ENCODE results near the gene MCTP2.
A peak's percentile ranks its signal among the peaks of the same experiment; 100 is the strongest.

The MCTP2 gene, protein sequence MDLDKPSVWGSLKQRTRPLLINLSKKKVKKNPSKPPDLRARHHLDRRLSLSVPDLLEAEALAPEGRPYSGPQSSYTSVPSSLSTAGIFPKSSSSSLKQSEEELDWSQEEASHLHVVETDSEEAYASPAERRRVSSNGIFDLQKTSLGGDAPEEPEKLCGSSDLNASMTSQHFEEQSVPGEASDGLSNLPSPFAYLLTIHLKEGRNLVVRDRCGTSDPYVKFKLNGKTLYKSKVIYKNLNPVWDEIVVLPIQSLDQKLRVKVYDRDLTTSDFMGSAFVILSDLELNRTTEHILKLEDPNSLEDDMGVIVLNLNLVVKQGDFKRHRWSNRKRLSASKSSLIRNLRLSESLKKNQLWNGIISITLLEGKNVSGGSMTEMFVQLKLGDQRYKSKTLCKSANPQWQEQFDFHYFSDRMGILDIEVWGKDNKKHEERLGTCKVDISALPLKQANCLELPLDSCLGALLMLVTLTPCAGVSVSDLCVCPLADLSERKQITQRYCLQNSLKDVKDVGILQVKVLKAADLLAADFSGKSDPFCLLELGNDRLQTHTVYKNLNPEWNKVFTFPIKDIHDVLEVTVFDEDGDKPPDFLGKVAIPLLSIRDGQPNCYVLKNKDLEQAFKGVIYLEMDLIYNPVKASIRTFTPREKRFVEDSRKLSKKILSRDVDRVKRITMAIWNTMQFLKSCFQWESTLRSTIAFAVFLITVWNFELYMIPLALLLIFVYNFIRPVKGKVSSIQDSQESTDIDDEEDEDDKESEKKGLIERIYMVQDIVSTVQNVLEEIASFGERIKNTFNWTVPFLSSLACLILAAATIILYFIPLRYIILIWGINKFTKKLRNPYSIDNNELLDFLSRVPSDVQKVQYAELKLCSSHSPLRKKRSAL

DNA sequence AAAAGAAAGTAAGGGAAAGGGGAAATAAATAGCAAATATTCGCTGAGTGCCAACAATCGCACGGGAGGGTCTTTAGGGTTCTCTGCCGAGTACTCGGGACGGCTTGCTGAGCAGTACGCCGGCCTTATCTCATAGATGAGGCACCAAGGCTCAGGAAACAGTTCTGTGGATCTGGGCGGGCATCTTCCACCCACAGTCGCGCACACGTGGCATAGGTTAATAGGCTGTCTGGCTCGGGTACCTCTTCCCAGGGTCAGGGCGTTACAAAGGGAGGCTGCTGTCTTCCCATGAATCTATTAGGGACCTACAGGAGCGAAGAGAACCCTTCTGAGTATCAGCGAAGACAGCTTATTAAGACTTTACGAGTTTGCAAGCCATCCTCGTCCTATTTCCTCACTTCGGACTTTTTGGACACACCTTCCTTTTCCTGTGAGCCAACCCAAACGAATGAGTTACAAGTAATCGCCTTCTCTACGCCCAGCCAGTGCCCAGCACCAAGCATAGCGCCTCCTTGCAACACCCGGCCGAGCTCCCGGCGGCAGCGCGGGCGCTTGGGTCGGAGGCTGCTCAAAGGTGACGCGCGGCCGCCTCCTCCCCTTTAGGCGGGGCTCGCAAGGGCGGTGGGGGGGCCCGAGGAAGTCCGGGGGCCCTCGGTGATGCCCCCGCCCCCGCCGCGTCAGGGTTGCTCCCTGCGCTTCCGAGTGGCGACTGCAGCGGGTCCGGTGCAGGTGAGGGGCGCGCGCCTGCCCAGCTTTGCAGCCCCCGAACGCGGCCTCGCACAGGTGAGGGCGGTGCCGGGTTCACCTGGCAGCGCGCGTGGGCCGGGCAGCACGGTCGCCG lies at the start of gene MCTP2:
Gene MCTP2 (plus strand): TSS at position 679 of the 840 bp plus-strand sequence. CDS start 66,705 bp downstream, outside the sequence.
- DNase-seq (ENCODE audit: insufficient read length, low spot score) (no peak), FAIRE-seq (no peak)

- FAIRE-seq (no peak), DNase-seq (ENCODE audit: insufficient read length, low spot score) (no peak)
Measured at GRCh38 chr15:94182883-94183282, 48.5 kb upstream of the MCTP2 start.

DNA sequence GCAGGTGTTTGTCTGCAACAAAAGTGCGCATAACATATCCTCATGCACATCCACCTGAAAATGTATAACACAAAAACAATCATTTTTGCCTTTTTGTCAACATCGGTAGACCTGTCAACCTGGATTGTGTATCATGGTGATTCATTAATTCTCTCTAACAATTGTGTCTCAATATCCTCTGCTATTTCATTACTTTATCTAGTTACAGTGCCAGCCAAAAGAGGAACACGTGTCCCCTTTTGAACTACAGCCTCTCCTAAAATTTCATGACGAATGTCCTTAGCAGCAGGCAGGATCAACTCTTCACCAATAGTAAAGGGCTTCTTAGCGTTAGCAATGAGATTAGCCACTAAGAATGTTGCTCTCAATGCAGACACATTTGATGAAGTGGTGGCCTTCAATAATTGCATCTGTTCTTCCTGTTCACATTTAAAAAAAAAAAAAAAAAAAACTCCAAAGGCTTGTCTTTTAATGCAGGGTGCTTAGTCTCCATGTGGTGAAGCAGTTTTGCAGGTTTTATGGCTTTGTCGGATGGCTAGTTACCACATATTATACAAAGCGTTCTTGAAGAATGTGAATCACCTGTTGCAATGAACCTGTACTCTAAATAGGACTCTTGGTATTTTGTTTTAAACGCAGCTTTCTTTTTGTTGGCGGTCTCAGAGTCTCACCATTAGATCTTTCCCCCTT lies 45.7 kb upstream of the MCTP2 start:
- no peak for FAIRE-seq

GRCh38 chr15:94186770-94187331 lies 44.5 kb upstream of the MCTP2 start:
- FAIRE-seq (no peak), DNase-seq (ENCODE audit: insufficient read length, low spot score) (no peak)

More for the DNA sequence above, 45.7 kb upstream of the MCTP2 start:
- DNase-seq (ENCODE audit: insufficient read length, low spot score): no peak

- FAIRE-seq: no peak
- DNase-seq (ENCODE audit: insufficient read length, low spot score): no peak
Measured at GRCh38 chr15:94193906-94194305, 37.5 kb upstream of the MCTP2 start.

- DNase-seq (ENCODE audit: insufficient read length, low spot score) (no peak), FAIRE-seq (no peak)
Measured at GRCh38 chr15:94196531-94196930, 34.8 kb upstream of the MCTP2 start.

GRCh38 chr15:94198633-94199032 lies 32.7 kb upstream of the MCTP2 start:
- no peak for FAIRE-seq
- DNase-seq (ENCODE audit: insufficient read length, low spot score): no peak

DNA sequence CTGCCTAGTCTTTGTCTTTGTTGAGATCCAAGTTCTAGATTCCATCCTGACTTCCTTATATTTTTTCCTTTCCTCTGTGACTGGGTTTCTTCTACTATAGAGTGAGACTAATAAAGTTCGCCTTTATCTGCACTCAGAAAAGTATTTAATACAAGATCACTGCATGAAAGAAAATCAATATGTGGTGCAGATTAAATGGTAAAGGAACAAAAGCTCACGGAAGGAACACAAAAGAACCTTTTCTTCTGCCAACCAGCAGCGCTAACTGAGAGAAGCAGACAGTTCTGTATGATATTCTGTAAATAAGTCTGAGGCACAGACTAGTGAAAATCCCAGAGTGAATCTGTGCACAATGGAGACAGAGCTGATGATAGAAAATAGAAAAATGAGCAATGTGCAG lies 31.6 kb upstream of the MCTP2 start:
- DNase-seq (ENCODE audit: insufficient read length, low spot score) (no peak), FAIRE-seq (no peak)

GRCh38 chr15:94203306-94203705 lies 28.1 kb upstream of the MCTP2 start:
- DNase-seq (ENCODE audit: insufficient read length, low spot score) (no peak), FAIRE-seq (no peak)

GRCh38 chr15:94205366-94205765 lies 26.0 kb upstream of the MCTP2 start:
- FAIRE-seq (no peak), DNase-seq (ENCODE audit: insufficient read length, low spot score) (no peak)

DNA sequence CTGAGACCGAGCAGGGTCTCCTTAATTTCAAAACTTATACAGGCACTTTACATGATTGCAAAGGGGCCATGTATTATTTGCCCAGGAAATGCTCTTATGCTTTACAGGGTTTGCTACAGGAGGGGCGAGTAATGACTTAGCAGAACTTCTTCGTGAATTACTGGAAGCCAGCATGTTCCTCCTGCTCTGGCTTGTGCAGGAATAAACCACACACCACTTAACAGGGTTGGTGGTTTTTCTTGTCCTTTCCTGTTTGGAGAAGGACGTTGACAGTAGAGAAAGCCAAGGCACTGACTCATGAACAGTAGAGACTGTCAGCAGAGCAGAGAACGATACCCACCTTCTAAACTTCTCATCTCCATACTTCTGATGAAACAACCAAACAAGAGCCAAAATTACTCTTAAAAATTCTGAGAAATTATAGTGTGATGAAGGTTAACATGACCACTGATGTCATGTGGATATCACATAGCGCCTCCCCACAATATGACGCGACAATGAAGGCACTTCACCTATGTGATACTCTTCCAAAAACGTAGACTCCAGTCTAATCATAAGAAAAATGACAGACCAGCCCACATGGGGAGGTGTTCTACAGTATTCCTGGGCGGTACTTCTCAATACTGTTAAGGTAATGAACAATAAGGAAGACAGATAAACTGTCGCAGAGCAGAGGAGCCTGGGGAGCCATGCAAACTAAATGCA lies 24.7 kb upstream of the MCTP2 start:
- DNase-seq (ENCODE audit: insufficient read length, low spot score): no peak
- FAIRE-seq: peak; percentile 84

DNA sequence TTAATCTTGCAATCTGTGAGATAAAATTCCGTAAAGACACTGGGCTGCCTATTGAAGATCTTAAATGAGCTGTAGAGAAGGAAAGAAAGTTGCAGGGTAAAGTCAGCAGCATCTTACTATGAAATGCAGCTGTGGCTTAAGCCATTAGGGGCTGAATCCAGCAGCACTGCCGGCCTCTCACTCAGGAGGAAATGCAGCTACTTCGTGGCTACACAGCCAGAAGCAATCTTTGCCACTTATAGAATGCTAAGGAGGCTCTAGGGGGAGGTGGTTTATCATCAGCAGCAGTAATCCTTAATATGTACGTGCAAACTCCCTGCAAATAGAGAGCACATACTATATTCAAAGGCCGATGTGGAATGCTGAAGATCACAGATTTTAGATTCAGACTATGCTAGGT lies 19.1 kb upstream of the MCTP2 start:
- FAIRE-seq (no peak), DNase-seq (ENCODE audit: insufficient read length, low spot score) (no peak)

DNA sequence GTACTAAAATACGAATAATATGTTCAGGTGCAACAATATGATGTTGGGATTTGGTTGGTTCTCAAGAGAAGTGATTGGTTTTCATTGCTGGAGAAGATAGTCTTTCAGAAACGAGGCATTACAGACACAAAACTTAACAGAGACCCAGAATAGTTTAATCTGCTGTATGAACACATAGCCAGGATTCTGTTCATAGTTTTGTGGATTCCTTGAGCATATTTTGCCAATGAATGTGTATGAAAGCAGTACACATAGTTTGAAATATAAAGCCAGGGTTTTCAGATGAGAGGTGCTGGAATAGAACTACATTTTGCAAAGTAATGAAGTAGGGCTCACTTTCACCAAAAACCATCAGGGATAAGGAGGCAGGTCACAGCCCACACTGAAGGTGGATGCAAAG lies 5.7 kb upstream of the MCTP2 start:
- DNase-seq (ENCODE audit: insufficient read length, low spot score) (no peak), FAIRE-seq (peak; percentile 18)

- no peak for FAIRE-seq
- no peak for DNase-seq (ENCODE audit: insufficient read length, low spot score)
Measured at GRCh38 chr15:94228611-94229010, 2.8 kb upstream of the MCTP2 start.

- DNase-seq (ENCODE audit: insufficient read length, low spot score) (peak; percentile 46), FAIRE-seq (peak; percentile 96)
Measured at GRCh38 chr15:94229591-94230369, 1.6 kb upstream of the MCTP2 start.

DNA sequence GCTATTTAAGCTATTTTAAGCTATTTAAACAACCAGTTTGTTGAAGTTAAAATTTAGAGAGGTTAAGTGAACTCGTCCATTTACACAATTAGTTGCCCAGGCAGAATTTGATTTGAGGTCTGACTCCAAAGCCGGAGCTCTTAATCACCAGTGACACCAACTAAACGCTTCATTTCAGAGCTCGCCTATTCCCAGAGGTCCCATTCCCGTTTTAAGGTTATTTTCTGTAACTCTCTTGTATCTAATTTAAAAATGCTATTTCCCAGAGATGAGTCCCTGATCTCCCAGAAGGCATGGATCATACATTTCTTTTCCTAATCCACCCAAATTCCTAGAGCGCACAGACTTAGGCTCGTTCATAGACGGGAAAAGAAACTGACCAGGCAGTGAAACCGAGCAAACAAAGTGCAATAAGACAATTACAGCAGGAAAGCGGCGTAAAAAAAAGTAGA lies 904 bp upstream of the MCTP2 start:
- no peak for DNase-seq (ENCODE audit: insufficient read length, low spot score)

DNA sequence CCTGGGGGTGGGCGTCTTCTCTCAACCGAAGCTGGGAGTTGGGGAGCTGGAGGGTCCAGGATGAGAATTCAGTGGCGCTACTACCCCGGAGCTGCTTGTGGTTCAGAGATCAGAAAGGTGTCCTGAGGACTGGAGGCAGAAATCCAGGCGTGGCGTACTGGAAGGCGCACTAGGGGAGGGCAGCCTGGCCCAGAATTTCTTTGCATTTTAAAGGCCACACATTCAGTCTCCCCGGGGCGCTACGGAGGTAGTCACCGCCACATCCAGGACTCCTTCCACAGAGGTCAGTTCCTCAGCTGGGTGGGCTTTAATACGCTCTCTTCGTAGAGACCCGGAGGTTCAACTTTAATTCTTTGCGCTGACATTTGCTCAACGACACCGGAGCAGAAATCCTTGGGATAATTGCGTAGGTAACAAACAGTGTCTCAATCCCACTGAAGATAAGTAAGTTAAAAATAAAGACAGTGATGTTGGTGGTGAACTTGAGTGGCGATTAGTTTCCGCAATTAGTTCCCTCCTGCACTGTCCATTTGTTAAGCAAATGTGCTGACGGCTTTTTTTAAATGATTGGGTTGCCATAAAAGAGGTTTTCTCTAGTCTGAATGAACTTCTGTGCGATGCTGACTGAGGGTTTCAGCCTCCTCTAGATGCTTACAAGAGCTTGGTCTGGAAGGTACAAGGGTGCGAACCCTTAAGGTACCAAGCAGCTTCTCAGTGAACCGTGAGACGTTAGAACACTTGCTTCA lies 535 bp downstream of the MCTP2 start:
- DNase-seq (ENCODE audit: insufficient read length, low spot score) (no peak), FAIRE-seq (peak; percentile 99)

More for the DNA sequence above, 904 bp upstream of the MCTP2 start:
- no peak for FAIRE-seq

DNA sequence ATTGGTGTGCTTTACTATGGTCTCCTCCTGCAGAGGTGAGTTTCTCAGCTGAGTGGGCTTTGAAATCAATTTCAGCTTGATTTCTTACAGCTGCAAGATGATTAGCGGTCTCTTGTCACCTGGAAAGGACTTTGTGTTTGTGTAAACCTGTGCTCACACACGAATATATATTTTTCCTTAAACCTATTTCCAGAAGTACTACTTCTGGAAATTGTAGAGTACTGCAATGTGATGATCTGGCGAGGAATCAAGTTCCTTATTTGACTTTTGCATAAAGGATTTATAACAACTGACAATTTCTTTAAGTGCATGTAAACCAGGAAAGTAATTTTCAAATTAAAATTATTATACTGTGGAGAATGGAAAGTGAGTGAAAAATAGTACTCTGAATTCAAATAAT lies 2.1 kb downstream of the MCTP2 start:
- no peak for FAIRE-seq
- DNase-seq (ENCODE audit: insufficient read length, low spot score): no peak
